ENCODE results near the gene FA2H.

FA2H gene

DNA sequence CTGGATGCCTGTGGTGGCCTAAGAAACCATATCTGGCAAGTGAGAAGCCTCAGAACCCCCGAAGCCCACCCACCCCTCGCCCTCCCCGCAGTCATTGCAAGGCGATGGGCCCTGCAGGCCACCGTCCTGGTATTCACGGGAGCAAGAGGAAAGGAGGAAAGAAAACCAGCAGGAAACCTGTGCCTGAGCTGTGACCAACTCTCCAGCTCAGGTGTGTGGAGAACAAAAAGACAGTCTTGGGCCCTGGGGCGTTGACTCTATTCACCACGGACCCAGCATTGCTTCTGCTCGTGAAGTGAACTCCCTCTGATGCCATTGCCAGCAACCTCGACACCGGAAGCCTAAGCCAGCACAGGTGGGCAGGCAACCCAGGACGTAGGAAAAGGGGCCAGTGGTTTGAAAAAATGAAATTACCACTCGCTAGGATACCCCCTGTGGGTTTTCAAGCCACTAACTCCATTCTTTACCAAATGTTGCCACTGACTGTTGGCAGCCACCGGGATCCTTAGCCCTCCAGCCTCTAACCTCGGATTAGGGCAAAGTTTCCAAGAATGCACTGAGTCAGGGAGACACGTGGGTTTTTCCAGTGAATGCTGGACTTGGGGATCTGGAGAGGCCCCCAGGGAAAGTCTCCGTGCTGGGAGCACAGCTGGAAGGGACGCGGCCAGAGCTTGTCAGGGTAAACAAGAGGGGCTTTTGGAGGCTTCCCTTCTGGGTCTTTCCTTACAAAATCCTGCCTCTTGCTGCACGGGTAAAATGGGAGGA lies 25.1 kb downstream of the FA2H start:
- no peaks in the 10 kb centered on the region for H4K20me1 ChIP-seq
- H3K4me3 ChIP-seq = no peak overlapping the region
- TF ChIP-seq Cebpa-rat (IDR thresholded peaks at IDR 0.05) = no peak
- no peak overlapping the region for H3K4me2 ChIP-seq
- H3K9ac ChIP-seq = no peak overlapping the region
- no peaks in the 10 kb centered on the region for H3K9me3 ChIP-seq (replicated peaks in 1 of 11)
- H3K27ac ChIP-seq = no peak overlapping the region
- H3K36me3 ChIP-seq = no peaks in the 10 kb centered on the region
- H3K27me3 ChIP-seq = no peaks in the 10 kb centered on the region
- H3K4me1 ChIP-seq = no peaks in the 10 kb centered on the region

DNA sequence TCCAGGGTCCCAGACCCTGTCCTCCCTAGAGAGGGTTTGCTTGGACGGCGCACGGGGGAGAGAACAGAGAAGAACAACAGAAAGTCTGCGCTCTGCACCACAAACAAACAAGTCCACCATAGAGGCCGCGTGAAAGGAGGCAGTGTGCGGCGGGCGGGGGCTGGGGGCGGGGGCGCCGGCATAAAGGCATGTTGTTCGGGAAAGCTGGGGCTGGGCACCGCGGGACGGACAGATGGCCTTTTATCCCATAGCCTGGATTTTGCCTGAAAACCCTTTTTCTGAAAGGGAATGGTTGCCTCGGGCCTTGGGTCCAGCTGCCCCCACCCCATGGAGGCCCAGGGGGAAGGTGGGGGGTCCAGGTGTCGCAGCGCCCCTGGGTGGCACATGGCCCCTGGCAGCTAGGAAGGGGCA lies 26.0 kb downstream of the FA2H start:
- Histone ChIP-seq H4K20me1 (no peaks in the 10 kb centered on the region), H3K27me3 (no peaks in the 10 kb centered on the region), H3K4me1 (no peaks in the 10 kb centered on the region), H3K4me3 (no peak overlapping the region), H3K4me2 (no peak overlapping the region), H3K36me3 (no peaks in the 10 kb centered on the region), H3K9ac (no peak overlapping the region), H3K9me3 (replicated peaks in 1 of 11) (no peaks in the 10 kb centered on the region), H3K27ac (no peak overlapping the region)
- TF ChIP-seq Cebpa-rat (IDR thresholded peaks at IDR 0.05) = no peak

DNA sequence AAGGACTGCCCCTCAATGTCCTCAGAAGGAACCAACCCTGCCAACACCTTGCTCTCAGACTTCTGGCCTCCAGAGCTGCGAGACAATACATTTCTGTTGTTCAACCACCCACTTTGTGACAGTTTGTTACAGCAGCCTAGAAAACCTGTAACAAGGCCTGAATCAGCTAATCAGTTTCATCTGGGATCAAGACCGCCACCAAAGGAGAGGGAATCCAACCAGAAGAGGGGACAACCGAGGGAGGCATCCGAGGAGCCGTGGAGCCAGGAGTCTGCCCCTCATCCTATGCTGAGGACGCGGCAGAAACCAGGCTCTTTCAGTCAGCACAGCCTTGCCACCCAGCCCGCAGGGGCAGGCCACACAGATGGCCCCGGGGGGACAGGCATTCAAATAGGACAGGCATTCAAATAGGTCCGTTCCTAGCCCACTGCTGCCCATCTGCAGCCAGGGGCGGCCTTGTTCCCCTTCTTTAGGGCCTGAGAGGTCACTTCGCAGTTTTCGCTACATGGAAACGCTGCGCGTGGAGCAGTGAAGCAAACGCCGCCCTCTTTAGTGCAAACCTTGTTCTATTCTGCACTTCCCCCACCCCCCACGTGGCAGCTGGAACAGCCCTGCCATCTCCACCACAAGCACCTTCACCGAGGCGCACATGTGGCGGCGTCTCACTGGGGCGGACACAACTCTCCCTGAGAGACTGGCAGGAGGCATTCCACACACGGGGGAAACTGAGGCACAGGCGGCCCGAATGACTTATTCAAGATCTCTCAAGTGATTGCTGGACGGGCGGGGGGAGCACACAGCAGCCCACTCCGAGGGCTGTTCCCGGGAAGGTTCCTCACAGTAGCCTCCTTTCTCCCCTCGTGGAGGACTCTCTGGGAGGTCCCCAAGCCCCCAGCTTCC lies 26.7 kb downstream of the FA2H start:
- no peaks in the 10 kb centered on the region for H3K9me3 ChIP-seq (replicated peaks in 1 of 11)
- H3K27me3 ChIP-seq = no peaks in the 10 kb centered on the region
- no peak overlapping the region for H3K4me2 ChIP-seq
- no peaks in the 10 kb centered on the region for H4K20me1 ChIP-seq
- TF ChIP-seq Cebpa-rat (IDR thresholded peaks at IDR 0.05) = no peak
- H3K9ac ChIP-seq = no peak overlapping the region
- no peaks in the 10 kb centered on the region for H3K36me3 ChIP-seq
- H3K4me1 ChIP-seq = no peaks in the 10 kb centered on the region
- no peak overlapping the region for H3K4me3 ChIP-seq
- no peak overlapping the region for H3K27ac ChIP-seq

DNA sequence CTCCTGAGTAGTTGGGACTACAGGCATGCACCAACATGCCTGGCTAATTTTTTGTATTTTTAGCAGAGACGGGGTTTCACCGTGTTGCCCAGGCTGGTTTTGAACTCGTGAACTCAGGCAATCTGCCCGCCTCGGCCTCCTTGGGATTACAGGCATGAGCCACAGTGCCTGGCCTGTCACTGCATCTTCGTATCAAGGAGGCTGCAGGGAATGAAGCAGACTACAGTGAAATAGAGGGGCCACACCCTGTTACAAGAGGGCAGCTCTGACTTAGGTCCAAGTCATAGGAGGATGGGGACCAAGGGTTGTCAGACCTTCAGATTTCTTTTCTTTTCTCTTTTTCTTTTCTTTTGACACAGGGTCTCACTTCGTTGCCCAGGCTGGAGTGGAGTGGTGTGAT lies 28.7 kb downstream of the FA2H start:
- H3K36me3 ChIP-seq = no peaks in the 10 kb centered on the region
- no peaks in the 10 kb centered on the region for H3K9me3 ChIP-seq (replicated peaks in 1 of 11)
- TF ChIP-seq Cebpa-rat (IDR thresholded peaks at IDR 0.05) = no peak
- no peak overlapping the region for H3K9ac ChIP-seq
- no peak overlapping the region for H3K4me3 ChIP-seq
- H3K4me1 ChIP-seq = peaks cover 6 to 13% (median 9%) of the 10 kb centered on the region in 10 experiments; a peak in 19 of 20 replicates
- H3K4me2 ChIP-seq = no peak overlapping the region
- no peaks in the 10 kb centered on the region for H3K27me3 ChIP-seq
- H4K20me1 ChIP-seq = no peaks in the 10 kb centered on the region
- no peak overlapping the region for H3K27ac ChIP-seq

DNA sequence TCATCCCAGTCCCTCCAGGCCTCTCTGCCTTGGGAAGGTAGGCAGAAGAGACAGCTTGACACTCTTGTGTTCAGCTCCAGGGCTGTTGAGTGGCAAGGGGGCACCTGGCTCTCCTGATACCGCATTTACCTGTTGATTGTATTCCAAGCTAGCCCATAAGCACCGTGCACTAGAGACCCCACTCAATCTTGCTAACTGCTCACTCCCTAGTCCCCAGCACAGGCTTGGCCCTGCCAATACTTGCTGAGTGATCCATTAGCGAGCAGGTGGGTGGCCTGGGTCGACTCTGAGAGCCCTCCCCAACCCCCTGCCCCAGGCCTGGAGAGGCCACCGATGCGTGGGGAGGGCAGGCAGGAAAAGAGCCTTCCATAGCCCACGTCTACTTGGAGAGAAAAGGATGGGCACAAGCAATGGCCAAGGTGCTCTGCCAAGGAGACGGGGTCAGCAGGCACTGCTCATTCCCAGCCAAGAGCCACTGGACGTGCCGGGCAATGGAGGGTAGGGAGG lies 29.5 kb downstream of the FA2H start:
- no peaks in the 10 kb centered on the region for H4K20me1 ChIP-seq
- no peak for TF ChIP-seq Cebpa-rat (IDR thresholded peaks at IDR 0.05)
- no peaks in the 10 kb centered on the region for H3K9me3 ChIP-seq (replicated peaks in 1 of 11)
- H3K27me3 ChIP-seq = no peaks in the 10 kb centered on the region
- H3K4me2 ChIP-seq = no peak overlapping the region
- peaks cover 6 to 16% (median 12%) of the 10 kb centered on the region in 10 experiments; a peak in 19 of 20 replicates for H3K4me1 ChIP-seq
- H3K9ac ChIP-seq = no peak overlapping the region
- no peak overlapping the region for H3K27ac ChIP-seq
- no peaks in the 10 kb centered on the region for H3K36me3 ChIP-seq
- no peak overlapping the region for H3K4me3 ChIP-seq

DNA sequence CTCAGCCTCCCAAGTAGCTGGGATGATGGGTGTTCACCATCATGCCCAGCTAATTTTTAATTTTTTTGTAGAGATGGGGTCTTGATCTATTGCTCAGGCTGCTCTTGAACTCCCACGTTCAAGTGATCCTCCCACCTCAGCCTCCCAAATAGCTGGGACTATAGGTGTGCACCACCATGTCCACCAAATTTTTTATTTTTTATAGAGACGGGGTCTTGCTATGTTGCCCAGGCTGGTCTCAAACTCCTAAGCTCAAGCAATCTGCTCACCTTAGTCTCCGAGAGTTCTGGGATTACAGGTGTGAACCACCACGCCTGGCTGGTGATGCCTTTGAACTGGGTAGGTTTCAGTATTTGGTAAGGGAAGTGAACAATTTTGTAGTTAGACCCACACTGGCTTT lies 30.1 kb downstream of the FA2H start:
- Histone ChIP-seq H3K36me3 (no peaks in the 10 kb centered on the region), H3K27ac (no peak overlapping the region), H3K4me1 (peaks cover 6 to 16% (median 12%) of the 10 kb centered on the region in 10 experiments; a peak in 19 of 20 replicates), H3K4me2 (no peak overlapping the region), H3K9me3 (replicated peaks in 1 of 11) (no peaks in the 10 kb centered on the region), H4K20me1 (no peaks in the 10 kb centered on the region), H3K9ac (no peak overlapping the region), H3K4me3 (no peak overlapping the region), H3K27me3 (no peaks in the 10 kb centered on the region)
- TF ChIP-seq Cebpa-rat (IDR thresholded peaks at IDR 0.05) = no peak

DNA sequence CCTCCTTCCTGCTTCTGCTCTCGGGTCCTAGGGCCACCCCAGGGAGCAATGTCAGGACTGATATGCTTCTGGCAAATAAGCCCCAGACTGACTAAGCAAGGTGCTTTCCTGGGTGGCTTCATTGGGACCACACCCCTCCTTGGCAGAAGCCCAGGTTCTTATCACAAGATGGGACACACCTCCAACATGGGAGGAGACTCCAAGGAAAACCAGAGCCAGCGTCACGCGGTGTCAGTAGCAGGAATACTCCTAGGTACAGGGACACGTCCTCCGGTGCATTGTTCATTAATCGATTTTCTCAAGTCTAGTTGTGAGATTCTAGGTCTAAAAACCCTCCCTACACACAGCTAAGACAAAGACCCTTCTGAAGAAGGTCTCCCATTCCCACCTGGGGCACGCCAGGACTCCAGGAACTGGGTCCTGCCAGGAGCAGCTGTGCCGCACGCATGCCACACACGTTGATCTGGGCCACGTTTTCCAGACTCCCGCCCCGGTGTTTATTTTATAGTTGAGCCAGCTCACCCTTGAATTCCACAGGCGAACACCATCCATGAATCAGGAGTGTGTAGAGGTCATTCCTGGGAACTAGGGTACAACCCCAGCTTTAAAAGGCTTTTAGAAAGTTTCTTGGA lies 30.8 kb downstream of the FA2H start:
- Histone ChIP-seq H4K20me1 (no peaks in the 10 kb centered on the region), H3K27ac (no peak overlapping the region), H3K4me1 (peaks cover 6 to 16% (median 12%) of the 10 kb centered on the region in 10 experiments; a peak in 19 of 20 replicates), H3K4me2 (no peak overlapping the region), H3K9ac (no peak overlapping the region), H3K4me3 (no peak overlapping the region), H3K9me3 (replicated peaks in 1 of 11) (no peaks in the 10 kb centered on the region), H3K27me3 (no peaks in the 10 kb centered on the region), H3K36me3 (no peaks in the 10 kb centered on the region)
- no peak for TF ChIP-seq Cebpa-rat (IDR thresholded peaks at IDR 0.05)

DNA sequence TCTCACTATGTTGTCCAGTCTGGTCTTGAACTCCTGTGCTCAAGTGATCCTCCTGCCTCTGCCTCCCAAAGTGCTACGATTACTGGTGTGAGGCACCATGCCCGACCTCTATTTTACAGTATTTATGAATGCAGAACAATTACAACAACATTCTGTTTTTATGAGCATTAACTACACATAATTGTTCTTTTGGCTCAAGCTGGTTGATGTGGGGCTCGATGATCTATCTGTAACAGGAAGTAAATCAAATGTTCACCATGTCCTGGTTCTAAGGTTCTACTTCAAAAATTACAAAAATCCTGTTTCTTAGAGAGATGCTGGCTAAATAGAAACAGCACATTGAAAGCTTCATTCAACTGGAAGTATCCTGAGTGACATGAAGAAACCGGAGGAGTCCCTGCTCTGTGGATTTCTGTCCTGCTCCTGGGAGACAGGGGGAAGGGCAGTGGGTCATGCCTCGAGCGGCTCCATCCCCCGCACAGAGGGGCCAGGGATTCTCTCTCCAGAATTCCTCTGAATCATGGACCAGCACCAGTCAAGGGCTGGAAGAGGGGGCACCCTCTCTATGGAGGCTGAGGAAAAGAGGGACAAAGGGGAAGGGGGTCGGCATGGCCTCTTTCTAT lies 31.5 kb downstream of the FA2H start:
- Histone ChIP-seq H3K4me3 (no peak overlapping the region), H3K27me3 (no peaks in the 10 kb centered on the region), H3K9me3 (replicated peaks in 1 of 11) (no peaks in the 10 kb centered on the region), H3K4me2 (no peak overlapping the region), H3K4me1 (peaks cover 6 to 20% (median 13%) of the 10 kb centered on the region in 10 experiments; a peak in 19 of 20 replicates), H3K27ac (no peak overlapping the region), H3K9ac (no peak overlapping the region), H3K36me3 (no peaks in the 10 kb centered on the region), H4K20me1 (no peaks in the 10 kb centered on the region)
- no peak for TF ChIP-seq Cebpa-rat (IDR thresholded peaks at IDR 0.05)

DNA sequence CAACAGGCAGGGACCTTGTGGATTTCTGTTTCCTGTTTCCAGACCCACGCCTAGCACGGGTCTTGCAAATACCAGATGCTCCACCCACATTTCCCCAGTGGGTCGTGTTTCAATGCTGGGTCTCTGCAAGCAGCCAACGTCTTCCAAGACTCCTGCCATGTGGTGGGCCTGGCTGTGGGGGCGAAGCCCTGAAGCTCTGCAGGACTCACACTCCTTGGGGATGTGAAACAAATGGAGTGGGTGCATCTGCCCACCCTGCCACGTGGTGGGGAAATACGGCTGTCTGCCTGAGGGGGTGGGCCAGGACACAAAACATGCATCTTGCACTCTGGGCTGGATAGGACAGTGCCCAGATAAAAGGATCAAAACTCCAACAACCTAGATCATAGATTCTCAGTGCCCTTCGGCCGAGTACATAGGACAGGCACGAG lies 32.6 kb downstream of the FA2H start:
- H3K4me1 ChIP-seq = peaks cover 6 to 28% (median 19%) of the 10 kb centered on the region in 10 experiments
- no peak overlapping the region for H3K4me3 ChIP-seq
- H3K36me3 ChIP-seq = no peaks in the 10 kb centered on the region
- no peaks in the 10 kb centered on the region for H3K9me3 ChIP-seq (replicated peaks in 1 of 11)
- no peaks in the 10 kb centered on the region; a peak in 1 of 22 replicates for H4K20me1 ChIP-seq
- TF ChIP-seq Cebpa-rat (IDR thresholded peaks at IDR 0.05) = no peak
- no peaks in the 10 kb centered on the region for H3K27me3 ChIP-seq
- H3K27ac ChIP-seq = no peak overlapping the region
- H3K4me2 ChIP-seq = peak overlapping the region; percentile 14 to 64 (median 54); a peak in 19 of 22 replicates
- no peak overlapping the region for H3K9ac ChIP-seq
